Transverse colon (tissue), 4 donors: ENCODE results near the gene MGAT2.

Experiments
- CTCF ChIP-seq, 5 experiments: fragments of 200-600 bp in 3 of 5; fragments of 450-650 bp in 2 of 5; sonication (generic) in 3 of 5; IDR thresholded peaks; 1 replicate in 2 of 5; 2 replicates in 3 of 5; pipeline ENCODE4 v1.5.1; 2016 to 2017; ENCODE audit warnings: antibody characterized with exemption in 5 of 5, inconsistent platforms in 3 of 5, mild to moderate bottlenecking in 2 of 5, moderate library complexity in 1 of 5
- EP300 ChIP-seq: sonication (generic); formaldehyde crosslinking; IDR thresholded peaks from one replicate; pipeline ENCODE4 v1.6.1; 2017; ENCODE audit warnings: antibody characterized with exemption, low read depth
- POLR2A ChIP-seq: fragments of 450-650 bp; IDR thresholded peaks from one replicate; pipeline ENCODE4 v1.6.1; 2016; ENCODE audit warnings: antibody characterized with exemption, mild to moderate bottlenecking, moderate library complexity
- POLR2AphosphoS5 ChIP-seq, 3 donors: sonication (generic); formaldehyde crosslinking; IDR thresholded peaks; one replicate each; pipeline ENCODE4 v1.6.1; 2016; ENCODE audit warnings: antibody characterized with exemption in 3 of 3

GRCh38 chr14:49641697-49642129, 21.1 kb downstream of the MGAT2 start:
- TF ChIP-seq CTCF (IDR thresholded peaks at IDR 0.05) (no peak), POLR2A (peak; percentile 47), EP300 (peak; percentile 88), POLR2AphosphoS5 (IDR thresholded peaks at IDR 0.05) (peak; percentile 50 to 87 (median 82))
